CD4-positive, alpha-beta T cell treated with Interferon alpha-2 for 1 hour (primary cell): Measurements from ENCODE around the gene ANO2.

Experiments
- DNase-seq, 2 donors: peaks; one replicate each; pipeline ENCODE4 v3.0.0-alpha.2; 2020 to 2022

The ANO2 gene

GRCh38 chr12:5771756-5772155 lies 173.3 kb downstream of the ANO2 start:
- DNase-seq = no peak

- no peak for DNase-seq
Observed at GRCh38 chr12:5770727-5771126, 174.3 kb downstream of the ANO2 start.

- DNase-seq = no peak
Observed at GRCh38 chr12:5768581-5769196, 176.4 kb downstream of the ANO2 start.

- DNase-seq = no peak
Observed at GRCh38 chr12:5768171-5768570, 176.9 kb downstream of the ANO2 start.

- DNase-seq = no peak
Observed at GRCh38 chr12:5758347-5758746, 186.7 kb downstream of the ANO2 start.

- no peak for DNase-seq
Observed at GRCh38 chr12:5756338-5756842, 188.7 kb downstream of the ANO2 start.

- DNase-seq = no peak
Observed at GRCh38 chr12:5748027-5748426, 197.0 kb downstream of the ANO2 start.

GRCh38 chr12:5746917-5747316 lies 198.1 kb downstream of the ANO2 start:
- DNase-seq = no peak

- no peak for DNase-seq
Observed at GRCh38 chr12:5746036-5746908, 198.8 kb downstream of the ANO2 start.

GRCh38 chr12:5745251-5745888 lies 199.7 kb downstream of the ANO2 start:
- DNase-seq = peak; percentile 11 to 18

GRCh38 chr12:5742258-5742657 lies 202.8 kb downstream of the ANO2 start:
- DNase-seq = no peak

GRCh38 chr12:5739917-5740316 lies 205.1 kb downstream of the ANO2 start:
- no peak for DNase-seq

- no peak for DNase-seq
Observed at GRCh38 chr12:5737778-5738177, 207.3 kb downstream of the ANO2 start.

GRCh38 chr12:5736527-5736926 lies 208.5 kb downstream of the ANO2 start:
- no peak for DNase-seq

- no peak for DNase-seq
Observed at GRCh38 chr12:5736016-5736415, 209.0 kb downstream of the ANO2 start.

- no peak for DNase-seq
Observed at GRCh38 chr12:5733916-5734315, 211.1 kb downstream of the ANO2 start.

GRCh38 chr12:5733136-5733755 lies 211.8 kb downstream of the ANO2 start:
- no peak for DNase-seq

GRCh38 chr12:5730962-5731361 lies 214.1 kb downstream of the ANO2 start:
- no peak for DNase-seq

GRCh38 chr12:5723711-5724252 lies 221.3 kb downstream of the ANO2 start:
- no peak for DNase-seq

GRCh38 chr12:5723071-5723470 lies 222.0 kb downstream of the ANO2 start:
- DNase-seq = no peak

- DNase-seq = no peak
Observed at GRCh38 chr12:5720381-5721005, 224.6 kb downstream of the ANO2 start.

GRCh38 chr12:5718680-5719079 lies 226.4 kb downstream of the ANO2 start:
- no peak for DNase-seq

GRCh38 chr12:5718073-5718472 lies 227.0 kb downstream of the ANO2 start:
- no peak for DNase-seq
